Measurements from ENCODE around the gene ITSN1.
"Not testable (repeated sequence)": the region's sequence is repeated elsewhere in the genome, so short reads cannot be mapped to it uniquely, and the experiment has no call there.

The ITSN1 gene

GRCh38 chr21:33642027-33642895, at the start of gene ITSN1:
TSS of gene ITSN1 (plus strand) at chr21:33642501. CDS start at chr21:33718829, 76,328 bp downstream.
- DNase-seq: peak; percentile 100

- DNase-seq: no peak
Observed at GRCh38 chr21:33598051-33598450, 44.2 kb upstream of the ITSN1 start.

GRCh38 chr21:33608559-33608958, 33.7 kb upstream of the ITSN1 start:
- no peak for DNase-seq

GRCh38 chr21:33611006-33611744, 31.1 kb upstream of the ITSN1 start:
- DNase-seq: no peak

- not testable (repeated sequence) for DNase-seq
Observed at GRCh38 chr21:33617565-33617964, 24.7 kb upstream of the ITSN1 start.

- DNase-seq: no peak
Observed at GRCh38 chr21:33618407-33618806, 23.9 kb upstream of the ITSN1 start.

- DNase-seq: no peak
Observed at GRCh38 chr21:33619726-33620125, 22.6 kb upstream of the ITSN1 start.

GRCh38 chr21:33622253-33622652, 20.0 kb upstream of the ITSN1 start:
- DNase-seq: no peak

- not testable (repeated sequence) for DNase-seq
Observed at GRCh38 chr21:33626151-33626550, 16.1 kb upstream of the ITSN1 start.

- DNase-seq: no peak
Observed at GRCh38 chr21:33634254-33634653, 8.0 kb upstream of the ITSN1 start.

- DNase-seq: no peak
Observed at GRCh38 chr21:33640697-33641351, 1.5 kb upstream of the ITSN1 start.

GRCh38 chr21:33641352-33642026, 812 bp upstream of the ITSN1 start, which contains the start of gene CRYZL1:
TSS of gene CRYZL1 (minus strand) at chr21:33641741. CDS start at chr21:33631551, 10,190 bp downstream.
- DNase-seq: peak; percentile 100

GRCh38 chr21:33642896-33643657, 776 bp downstream of the ITSN1 start:
- DNase-seq: peak; percentile 37

- DNase-seq: peak; percentile 16
Observed at GRCh38 chr21:33643658-33644311, 1.5 kb downstream of the ITSN1 start.

GRCh38 chr21:33644383-33645074, 2.2 kb downstream of the ITSN1 start:
- DNase-seq: no peak

- no peak for DNase-seq
Observed at GRCh38 chr21:33645730-33646129, 3.4 kb downstream of the ITSN1 start.

GRCh38 chr21:33647587-33647986, 5.3 kb downstream of the ITSN1 start:
- DNase-seq: no peak

- DNase-seq: no peak
Observed at GRCh38 chr21:33648555-33648954, 6.3 kb downstream of the ITSN1 start.

- no peak for DNase-seq
Observed at GRCh38 chr21:33650230-33650629, 7.9 kb downstream of the ITSN1 start.

- DNase-seq: no peak
Observed at GRCh38 chr21:33650929-33651509, 8.7 kb downstream of the ITSN1 start.
